GM21619 (cell line): Measurements from ENCODE around the gene SAMD4A.
"Not testable (repeated sequence)": the region's sequence is repeated elsewhere in the genome, so short reads cannot be mapped to it uniquely, and the experiment has no call there.

Source experiments
- ATAC-seq: cut with Tn5 transposase; IDR thresholded peaks from one replicate; pipeline ENCODE4 v1.9.1; 2021; ENCODE audit not compliant: unreplicated experiment

The SAMD4A gene

DNA sequence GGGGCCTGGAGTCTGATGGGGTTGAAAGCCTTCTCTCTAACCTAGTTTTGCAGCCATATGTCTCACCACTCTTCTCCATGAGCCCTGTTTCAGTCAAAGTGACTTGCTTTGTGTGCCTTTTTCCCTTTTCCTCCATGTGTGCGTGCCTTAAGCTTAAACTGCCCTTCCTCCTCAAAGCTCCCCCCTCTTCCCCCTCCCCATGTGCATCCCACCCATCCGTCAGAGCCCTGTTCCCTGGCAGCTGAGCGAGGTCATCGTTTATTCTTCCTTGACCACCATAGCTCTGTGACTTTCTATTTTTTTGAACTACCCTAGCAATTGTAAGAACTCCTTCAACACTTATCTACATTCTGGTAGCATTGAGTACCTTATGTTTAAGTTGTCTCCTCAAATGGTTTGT lies 24.9 kb downstream of the SAMD4A start:
- no peak for ATAC-seq

DNA sequence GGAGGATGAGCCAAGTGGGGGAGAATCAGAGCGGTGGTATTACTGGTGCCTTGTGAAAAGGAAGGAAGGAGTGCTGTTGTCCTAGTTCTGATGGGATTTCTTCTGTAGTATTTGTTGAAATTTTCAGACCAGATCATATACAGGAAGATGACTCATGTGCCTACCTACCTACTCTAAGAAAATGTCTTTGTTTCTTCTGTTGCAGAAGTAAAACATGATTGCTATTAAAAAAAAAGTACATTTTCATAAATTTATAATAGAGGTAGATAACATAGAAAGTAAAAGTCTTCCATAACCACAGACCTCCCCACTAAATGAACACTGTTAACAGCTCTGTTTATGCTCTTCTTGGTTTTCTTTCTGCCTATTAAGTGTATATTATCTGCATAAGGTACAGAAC lies 26.9 kb downstream of the SAMD4A start:
- no peak for ATAC-seq

DNA sequence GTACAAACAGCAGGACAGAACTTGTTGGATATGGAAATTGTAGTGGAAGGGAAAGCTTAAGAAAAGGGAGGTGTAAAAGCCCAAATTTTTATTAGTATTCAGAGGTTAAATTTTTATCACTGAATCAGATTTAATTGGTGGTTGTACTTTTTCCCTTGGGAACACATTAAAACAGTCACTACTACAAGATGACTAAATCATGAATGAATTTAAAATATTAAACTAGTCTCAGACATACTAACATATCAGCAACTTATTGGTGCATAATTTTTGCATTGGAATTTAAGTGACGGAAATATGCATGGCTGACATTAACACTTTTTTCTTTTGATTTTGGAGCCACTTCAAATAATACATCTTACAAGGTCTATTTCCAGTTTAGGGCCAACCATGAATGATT lies 27.6 kb downstream of the SAMD4A start:
- no peak for ATAC-seq

DNA sequence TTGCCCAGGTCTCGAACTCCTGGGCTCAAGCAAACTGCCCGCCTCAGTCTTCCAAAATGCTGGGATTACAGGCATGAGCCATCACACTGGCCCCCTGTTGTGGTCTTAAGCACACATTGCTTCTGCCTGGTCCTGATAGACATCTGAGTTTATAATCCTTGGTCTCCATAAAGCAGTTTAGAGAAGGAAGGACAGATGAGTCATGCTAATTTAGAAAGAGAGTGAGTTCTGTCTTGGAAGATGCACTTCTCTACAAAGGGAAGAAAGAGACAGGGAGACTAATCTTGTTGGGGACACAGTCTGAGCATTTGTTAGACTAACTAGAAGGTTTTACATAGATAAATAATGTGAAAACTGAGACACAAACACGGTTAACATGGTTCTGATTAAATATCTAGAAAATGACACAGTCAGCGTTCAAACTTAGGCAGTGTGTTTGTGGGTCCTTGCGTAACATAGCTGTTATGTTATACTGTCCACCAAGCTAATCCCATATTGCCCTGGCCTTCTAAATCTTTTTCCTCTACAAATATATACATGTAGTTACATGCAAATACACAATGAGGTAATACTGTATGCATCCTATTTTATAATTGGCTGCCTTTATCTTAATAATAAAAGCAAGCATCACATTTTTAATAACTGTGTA lies 31.0 kb downstream of the SAMD4A start:
- ATAC-seq = no peak

DNA sequence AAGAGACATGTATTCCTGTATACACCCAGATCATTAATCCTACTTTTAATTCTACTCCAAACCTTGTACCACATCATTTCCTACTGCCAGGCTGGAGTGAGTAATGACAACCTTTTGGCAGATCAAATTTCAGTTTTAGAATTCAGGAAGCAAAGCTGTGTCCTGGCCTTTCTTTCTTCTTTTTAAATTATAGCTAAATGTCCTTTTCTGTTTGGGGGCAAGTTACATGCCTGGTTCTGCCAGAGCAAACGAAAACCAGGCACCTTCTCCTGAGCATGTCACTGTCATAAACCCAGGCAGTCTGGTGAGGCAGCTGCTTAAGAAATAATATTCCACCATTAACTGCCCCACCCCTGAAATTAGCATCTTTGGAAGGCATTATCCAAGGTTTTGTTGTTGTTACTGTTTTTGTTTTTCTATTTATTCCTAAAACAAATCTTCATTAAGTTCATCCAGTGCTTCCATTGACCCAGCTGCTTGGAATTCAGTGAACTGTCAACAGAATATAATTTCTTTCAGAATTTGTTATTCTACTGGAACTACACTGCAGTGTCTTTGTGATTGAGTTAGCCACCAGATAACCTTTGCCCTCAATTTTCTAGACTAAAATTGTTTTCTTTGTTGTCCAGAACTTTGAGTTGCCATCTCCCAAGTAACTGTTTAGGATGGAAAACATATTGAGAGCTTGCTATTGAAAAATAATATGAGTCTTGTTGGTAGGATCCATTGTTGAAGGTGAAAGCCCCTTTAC lies 33.2 kb downstream of the SAMD4A start:
- ATAC-seq = no peak

DNA sequence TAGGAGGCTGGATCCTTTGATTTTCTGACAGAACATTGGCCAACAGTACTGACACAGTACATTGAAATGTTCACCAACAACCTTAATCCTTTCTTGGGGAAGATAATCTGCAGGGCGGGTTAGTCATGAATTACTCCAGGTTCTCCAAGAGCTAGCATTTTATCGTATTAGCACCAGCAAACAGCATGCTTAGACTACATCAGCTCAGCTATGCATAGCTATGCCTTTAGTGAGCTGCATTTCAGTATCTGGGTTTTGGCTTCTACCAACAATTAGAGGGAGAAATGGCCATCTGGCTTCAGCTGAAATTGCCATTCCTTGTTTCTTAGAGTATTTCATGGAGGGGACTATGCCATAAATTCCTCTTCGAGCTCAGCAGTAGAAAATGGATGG lies 33.8 kb downstream of the SAMD4A start:
- no peak for ATAC-seq

DNA sequence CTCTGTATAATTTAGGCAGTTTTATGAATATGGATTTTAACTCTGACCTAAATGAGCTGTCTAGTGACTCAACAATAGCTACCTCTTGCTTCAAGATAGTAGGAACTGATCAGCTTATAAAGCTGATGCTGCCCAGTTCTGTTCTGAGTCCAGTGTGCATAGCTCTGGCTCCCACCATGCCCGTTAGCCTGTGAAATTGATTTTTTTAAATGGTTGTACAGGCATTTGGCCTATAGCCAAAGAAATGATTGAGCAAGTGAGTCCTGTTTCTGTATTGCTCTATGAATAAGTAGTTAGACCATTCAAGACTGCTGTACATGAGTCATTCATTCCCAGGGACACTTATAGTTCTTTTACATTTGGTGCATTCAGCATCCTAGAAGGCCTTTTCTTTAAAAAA lies 36.4 kb downstream of the SAMD4A start:
- ATAC-seq = no peak

DNA sequence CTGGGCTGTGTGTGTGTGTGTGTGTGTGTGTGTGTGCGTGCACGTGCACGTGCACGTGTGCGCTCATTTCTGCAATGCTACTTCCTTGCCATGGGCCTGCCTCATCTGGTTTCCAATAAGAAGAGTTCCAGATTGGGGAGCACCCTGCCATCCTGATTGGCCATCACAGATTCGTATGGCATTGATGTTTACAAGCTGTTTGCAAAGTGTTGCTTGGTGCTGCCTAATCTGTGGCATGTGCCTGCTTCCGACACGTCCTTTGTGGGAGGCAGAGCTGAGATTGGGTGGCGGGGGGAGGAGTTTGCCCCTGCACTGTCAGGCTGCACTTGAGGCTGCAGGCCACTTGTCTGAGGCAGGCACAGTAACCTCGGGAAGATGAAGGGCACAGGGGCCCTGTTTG lies 39.2 kb downstream of the SAMD4A start:
- no peak for ATAC-seq

DNA sequence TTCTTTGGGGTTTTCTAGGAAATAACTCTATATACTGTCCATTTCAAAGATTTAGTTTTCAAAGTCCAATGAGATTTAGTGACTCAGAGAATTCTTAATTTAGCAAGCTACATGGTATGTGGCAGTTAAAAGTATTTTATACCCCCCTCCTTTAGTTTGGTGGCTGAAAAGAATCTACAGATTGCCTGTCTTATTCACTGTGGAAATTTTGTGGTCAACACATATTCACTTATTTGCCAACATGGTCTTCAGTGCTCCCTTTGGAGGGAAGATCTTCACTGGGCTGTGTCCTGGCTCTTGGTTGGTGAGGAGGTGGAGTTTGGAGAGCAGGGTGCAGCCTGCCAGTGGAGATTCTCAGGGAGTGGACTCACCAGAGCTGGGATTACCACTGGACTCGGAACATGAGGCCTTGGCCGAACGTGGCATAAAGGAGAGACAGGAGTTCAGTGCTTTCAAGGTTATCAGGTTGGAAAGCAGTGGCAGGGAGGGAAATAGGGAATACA lies 39.8 kb downstream of the SAMD4A start:
- no peak for ATAC-seq

DNA sequence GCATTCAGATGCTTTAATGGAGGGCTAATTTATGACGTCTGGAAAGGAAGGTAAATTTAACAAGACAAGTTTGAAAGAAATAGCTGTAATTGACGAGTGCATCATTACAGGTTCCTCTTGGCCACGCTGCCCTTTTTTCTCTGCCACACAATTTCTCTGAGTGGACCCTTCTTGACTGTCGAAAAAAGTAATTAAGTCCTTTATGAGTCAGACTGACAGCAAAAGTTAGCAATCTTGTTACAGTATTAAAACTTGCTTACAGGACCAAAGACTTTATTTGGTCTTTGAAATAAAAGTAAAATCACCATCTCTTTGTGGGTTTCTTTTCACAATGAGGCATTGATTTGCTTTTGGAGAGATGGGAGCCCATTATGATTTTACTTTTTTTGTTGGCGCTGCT lies 42.6 kb downstream of the SAMD4A start:
- ATAC-seq = no peak

DNA sequence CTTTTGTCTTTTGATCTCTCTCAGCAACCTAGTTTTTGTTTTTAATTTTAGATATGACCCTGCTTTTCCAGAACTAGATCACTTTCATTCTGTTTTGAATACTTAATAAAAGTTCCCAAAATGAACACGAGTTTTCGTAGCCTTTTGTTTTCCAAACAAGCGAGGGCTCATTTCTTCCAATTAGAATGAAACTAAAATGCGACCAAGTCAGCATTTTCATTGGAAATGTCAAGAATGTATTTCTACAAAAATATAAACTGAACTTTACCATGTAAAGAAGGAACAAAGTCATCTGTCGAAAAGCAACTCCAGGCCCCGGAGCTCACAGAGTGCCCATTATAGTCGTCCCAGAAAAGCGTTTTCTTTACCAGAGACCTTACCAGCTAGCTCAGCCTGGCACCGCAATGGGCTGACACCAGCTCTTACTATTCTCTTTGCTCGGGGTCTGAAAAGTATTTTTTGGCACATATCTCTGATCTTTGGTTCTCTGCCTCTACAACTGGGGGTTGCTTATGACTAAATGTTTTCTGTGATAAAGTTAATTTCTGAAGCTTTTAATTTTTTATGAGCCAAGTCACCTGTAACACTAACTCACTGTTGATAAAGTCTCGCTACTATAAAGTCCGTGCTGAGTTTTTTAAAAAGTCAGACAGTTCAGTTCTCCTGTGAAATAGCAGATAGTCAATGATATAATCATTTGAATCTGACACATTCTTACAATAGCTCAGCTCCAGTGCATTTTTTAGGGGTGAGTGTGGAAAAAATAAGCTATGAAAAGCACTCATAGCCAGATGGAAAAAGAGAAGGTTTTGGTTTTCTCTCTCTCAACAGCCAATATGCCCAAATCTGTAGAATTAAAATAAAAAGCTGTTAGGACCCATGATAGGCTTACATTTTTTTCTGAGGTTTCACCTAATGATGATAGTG lies 43.4 kb downstream of the SAMD4A start:
- no peak for ATAC-seq

DNA sequence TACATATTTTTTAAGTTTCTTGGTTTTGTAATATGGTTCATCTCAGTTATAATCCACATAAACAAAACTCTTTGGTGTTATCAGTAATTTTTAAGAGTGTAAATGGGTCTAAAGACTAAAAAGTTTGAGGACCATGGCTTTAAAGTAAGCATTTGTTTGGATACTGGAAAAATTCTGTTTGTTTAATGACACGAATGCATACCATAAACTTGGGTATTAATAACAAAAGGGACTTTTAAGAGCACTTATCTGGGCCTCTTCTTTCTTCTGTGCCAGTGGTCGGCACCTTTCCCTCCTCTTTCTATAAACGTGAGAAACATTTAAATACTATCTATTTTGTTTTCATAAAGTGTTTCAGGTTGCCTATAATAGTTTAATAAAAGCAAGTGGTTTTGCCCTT lies 47.4 kb downstream of the SAMD4A start:
- ATAC-seq = no peak

DNA sequence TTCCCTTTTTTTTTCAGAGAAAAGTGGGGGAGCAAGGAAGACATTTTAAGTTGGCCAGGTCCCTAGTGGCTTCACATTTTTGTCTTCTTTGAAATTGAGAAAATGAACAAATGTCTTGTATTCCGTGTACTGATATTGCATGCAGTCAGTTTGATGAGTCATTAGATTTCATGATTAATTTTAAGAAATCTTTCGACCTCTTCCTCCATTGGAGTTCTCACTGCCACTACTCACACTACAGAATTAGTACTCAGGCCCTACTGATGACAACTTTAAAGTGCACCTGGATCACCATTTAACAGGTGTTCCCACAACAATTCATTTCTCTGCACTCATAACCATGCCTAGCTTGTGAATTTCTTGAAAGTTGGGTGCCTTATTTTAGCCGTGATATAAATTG lies 50.5 kb downstream of the SAMD4A start:
- no peak for ATAC-seq

DNA sequence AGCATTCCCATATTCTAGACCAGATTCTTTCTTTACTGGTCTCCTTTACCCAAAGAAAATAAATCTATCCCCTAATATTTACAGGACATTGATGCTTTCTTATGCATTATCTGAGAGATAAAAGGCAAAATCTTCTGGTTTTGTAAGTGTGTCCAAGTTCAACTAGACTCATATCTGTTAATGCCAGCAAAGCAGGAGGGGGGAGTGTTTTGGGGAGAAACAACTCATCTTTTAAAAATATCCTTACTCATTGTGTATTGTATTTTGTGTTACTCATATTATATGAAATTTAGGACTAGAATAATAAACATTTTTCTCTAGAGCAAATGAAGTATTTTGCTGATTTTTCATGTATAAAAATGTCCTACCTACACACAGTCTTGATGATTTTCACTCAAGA lies 54.8 kb downstream of the SAMD4A start:
- ATAC-seq = no peak

DNA sequence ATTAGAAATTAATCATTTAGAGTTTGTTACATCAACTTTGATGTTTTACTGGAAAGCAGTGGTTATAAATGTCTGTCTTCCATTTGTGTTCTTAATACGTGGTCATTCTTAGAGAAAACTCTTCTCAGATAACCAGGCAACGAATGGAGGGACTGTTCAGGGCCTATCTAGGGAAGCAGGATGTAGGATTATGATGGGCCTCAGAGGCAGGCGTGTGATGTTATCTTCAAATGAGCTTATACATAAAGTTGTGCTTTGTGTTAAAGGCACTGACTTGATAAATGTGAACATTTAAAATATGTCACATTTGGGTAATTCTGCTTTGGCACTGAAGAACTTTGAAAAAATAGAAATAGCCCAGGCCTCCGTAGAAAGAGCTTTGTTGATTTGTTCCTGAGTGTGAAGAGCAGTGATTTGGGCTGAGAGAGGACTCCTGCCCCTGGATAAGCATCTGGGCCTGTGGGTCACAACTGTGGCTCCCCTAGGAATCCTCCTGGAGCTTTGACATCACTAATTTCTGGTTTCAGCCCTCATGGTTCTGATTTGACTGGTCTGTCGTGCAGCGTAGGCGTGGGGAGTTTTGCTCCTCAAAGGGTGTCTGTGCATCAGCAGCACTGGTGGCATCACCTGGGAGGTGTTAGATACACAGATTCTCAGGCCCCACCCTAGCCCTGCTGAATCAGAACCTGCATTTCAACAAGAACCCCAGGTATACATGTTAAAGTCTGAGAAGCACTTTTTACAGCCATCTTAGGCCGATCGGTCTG lies 55.4 kb downstream of the SAMD4A start:
- ATAC-seq = peak; percentile 81

DNA sequence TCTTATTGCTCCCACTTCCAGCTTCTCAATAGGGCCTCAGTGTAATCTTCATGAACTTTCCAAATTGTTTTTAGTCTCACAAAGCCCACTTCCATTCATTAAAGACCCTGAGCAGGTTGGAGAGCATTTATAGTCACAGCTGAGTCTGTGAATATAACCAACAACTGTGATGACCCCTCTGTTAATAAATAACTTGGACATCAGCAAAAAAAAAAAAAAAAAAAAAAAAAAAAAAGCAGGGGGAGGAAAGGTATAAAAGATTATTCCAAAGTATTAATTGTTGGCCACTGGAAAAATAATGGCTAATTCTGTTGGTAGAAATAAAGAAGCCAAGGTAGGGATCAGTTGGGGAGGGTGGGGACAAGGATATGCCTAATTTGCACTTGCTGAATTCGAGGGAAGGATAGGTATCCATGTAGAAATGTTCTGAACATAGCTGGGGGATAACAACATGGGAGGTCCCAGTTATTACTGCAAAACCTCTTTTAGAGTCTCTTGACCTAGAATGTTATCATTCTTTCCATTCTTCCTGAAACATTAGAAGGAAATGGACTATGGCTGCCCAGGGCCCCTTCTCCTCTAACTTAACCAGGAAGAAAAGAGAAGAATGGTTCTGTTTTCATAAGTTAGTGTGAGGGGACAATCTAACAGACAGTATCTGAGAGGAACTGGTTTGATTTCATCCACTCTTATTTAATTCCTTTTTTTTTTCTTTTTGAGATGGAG lies 56.5 kb downstream of the SAMD4A start:
- ATAC-seq = no peak

DNA sequence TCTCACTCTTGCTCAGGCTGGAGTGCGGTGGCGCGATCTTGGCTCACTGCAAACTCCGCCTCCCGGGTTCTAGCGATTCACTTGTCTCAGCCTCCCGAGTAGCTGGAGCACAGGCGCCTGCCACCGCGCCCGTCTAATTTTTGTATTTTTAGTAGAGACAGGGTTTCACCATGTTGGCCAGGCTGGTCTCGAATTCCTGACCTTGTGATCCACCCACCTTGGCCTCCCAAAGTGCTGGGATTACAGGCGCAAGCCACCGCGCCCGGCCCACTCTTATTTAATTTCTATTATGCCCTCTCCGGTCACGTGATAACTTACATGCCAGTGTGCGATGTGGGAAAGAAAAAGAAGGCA lies 57.1 kb downstream of the SAMD4A start:
- not testable (repeated sequence) for ATAC-seq

DNA sequence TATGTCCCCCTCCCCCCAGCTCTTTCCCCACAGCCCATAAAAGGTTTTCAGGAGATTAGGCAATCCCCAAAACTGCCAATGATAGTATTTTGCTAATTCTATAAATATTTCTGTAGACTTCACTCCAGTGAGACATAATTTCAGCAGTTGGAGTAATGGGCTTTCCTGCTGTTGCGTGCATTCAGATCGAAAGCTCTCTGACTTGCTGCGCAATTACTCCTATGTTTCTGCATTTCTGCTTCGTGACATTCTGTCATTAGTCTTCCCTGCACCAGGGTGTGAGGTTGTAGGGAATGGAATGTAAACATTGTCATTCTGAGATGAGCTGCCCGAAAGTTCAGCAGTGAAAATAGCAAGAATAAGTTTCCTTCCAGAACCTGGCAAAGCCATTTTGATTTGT lies 58.2 kb downstream of the SAMD4A start:
- ATAC-seq = no peak

DNA sequence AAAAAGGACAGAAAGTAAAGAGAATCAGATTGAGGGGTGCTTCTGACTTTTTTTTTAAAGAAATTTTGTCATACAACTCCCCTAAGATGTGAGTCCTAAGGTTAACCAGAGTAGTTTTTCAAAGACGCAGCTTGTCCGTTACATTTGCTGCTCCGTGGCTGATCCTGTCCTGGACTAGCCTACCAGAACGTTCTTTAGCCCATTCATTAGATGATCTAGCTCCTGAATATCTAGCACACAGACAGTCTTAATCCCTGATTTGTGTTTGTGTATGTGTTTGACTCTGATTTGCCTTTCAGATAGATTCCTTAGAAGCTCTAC lies 60.3 kb downstream of the SAMD4A start:
- no peak for ATAC-seq

DNA sequence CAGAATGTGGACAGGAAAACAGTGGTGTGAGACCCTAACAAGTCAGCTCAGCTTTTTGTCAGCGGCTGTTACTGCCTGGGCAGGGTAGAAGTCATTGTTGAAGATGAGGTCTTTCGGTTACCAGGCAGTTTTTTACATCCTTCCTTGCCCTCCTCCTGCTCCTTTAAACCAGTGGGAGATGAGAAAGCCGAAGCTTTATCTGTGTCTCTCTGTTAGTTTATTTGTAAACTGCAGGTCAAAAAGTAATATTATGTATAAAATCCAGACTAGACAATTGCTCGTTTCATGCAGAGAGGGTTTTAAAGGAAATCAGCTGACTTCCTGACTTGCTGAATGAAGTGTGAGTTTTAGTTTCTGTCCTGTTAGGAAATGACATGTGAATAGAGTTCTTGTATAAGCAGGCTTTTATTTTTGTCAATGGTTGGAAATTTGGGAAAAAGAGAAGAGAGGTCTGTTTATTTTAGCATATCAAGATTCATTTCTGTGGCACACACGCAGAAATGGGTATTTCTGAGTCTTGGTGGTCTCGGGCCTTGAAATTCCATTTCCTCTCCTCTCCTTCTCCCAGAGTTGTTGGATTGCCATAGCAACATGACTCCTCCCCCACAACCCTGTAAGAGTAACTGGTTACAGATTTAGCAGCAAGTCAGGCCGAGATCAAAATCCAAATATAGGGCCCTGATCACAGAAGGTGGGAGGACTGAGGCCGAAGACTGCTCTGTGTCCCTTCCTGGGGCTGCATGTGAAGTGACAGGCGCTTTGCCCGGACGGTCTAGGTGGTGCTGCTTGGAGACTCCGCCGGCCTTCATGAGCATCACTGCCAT lies 60.8 kb downstream of the SAMD4A start:
- peak; percentile 69 for ATAC-seq
